Mesothelial cell of epicardium (in vitro differentiated cells): ENCODE measurements around the gene SDHB. TPM values are rescaled to one million over a fixed set of nuclear protein-coding genes. Genes with fewer than 3 reads are reported as not detected.

Source experiments
- DNase-seq, 2 experiments: peaks; one replicate each; pipeline ENCODE4 v3.0.0; 2021; ENCODE audit warnings: low spot score in 2 of 2; ENCODE audit not compliant: unreplicated experiment in 2 of 2
- H3K27ac Mint-ChIP-seq: 2 replicates; pipeline ENCODE4 v1.8.0; 2021; ENCODE audit warnings: mixed read lengths
- H3K27me3 Mint-ChIP-seq: 2 replicates; pipeline ENCODE4 v1.8.0; 2021; ENCODE audit warnings: low read depth, mixed read lengths
- H3K36me3 Mint-ChIP-seq: 2 replicates; pipeline ENCODE4 v1.8.0; 2021; ENCODE audit warnings: mixed read lengths
- H3K4me1 Mint-ChIP-seq: 2 replicates; pipeline ENCODE4 v1.8.0; 2021; ENCODE audit warnings: mixed read lengths
- H3K4me3 Mint-ChIP-seq: 2 replicates; pipeline ENCODE4 v1.8.0; 2021; ENCODE audit warnings: mild to moderate bottlenecking, moderate library complexity, mixed read lengths
- H3K9me3 Mint-ChIP-seq: 2 replicates; pipeline ENCODE4 v1.8.0; 2021; ENCODE audit warnings: mixed read lengths
- CTCF ChIP-seq: fragments of 200-600 bp; sonication (generic); IDR thresholded peaks from one replicate; pipeline ENCODE4 v1.5.0; 2021; ENCODE audit warnings: antibody characterized with exemption; ENCODE audit not compliant: unreplicated experiment
- total RNA-seq: library from RNA; stranded (reverse); gene quantifications from 3 replicates; pipeline ENCODE4 v1.2.1, GENCODE V29; 2021

Gene SDHB
- total RNA-seq, 1 donor from 2014 or later: 46.5 TPM

- Mint-ChIP-seq H3K27me3 (no peaks in the 10 kb centered on the region), H3K9me3 (no peaks in the 10 kb centered on the region), H3K27ac (no peak overlapping the region), H3K4me3 (no peak overlapping the region), H3K36me3 (no peaks in the 10 kb centered on the region), H3K4me1 (no peaks in the 10 kb centered on the region)
- no peak for DNase-seq
- TF ChIP-seq CTCF: no peak
Observed at GRCh38 chr1:17080880-17081279, 27.0 kb upstream of the SDHB start.

DNA sequence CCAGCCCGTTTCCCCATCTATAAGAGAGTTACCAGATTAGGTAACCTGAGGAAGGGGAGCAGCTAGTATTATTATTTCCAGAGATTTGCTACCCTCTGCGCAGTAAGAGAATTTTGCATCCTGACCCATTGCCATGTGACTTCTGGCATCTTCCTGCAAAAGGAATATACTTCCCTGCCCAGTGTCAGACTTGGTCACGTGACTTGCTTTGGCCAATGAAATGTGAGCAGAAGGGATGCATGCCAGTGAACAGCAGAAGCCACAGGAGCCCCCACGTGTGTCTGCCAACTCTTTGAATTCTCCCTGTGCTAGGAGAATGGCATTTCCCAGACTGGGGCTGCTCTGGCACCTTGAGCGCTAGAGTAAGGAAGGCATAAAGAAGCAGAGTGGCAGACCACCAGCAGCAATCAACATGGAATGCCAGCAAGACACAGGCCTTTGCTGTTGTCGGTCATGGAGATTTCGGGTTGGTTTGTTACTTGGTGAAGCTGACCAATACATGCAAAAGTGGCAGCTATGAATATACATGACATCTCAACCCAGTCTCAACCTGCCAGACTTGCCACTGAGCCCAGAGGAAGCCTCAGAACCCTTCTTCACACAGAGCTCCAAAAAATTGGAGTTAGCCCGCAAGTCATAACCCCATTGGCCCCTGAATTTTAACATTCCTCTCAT lies 26.4 kb upstream of the SDHB start:
- H3K27me3 Mint-ChIP-seq: no peaks in the 10 kb centered on the region
- no peaks in the 10 kb centered on the region for H3K36me3 Mint-ChIP-seq
- DNase-seq: no peak
- no peak overlapping the region for H3K4me3 Mint-ChIP-seq
- TF ChIP-seq CTCF: no peak
- no peak overlapping the region for H3K27ac Mint-ChIP-seq
- no peaks in the 10 kb centered on the region for H3K9me3 Mint-ChIP-seq
- no peaks in the 10 kb centered on the region for H3K4me1 Mint-ChIP-seq

DNA sequence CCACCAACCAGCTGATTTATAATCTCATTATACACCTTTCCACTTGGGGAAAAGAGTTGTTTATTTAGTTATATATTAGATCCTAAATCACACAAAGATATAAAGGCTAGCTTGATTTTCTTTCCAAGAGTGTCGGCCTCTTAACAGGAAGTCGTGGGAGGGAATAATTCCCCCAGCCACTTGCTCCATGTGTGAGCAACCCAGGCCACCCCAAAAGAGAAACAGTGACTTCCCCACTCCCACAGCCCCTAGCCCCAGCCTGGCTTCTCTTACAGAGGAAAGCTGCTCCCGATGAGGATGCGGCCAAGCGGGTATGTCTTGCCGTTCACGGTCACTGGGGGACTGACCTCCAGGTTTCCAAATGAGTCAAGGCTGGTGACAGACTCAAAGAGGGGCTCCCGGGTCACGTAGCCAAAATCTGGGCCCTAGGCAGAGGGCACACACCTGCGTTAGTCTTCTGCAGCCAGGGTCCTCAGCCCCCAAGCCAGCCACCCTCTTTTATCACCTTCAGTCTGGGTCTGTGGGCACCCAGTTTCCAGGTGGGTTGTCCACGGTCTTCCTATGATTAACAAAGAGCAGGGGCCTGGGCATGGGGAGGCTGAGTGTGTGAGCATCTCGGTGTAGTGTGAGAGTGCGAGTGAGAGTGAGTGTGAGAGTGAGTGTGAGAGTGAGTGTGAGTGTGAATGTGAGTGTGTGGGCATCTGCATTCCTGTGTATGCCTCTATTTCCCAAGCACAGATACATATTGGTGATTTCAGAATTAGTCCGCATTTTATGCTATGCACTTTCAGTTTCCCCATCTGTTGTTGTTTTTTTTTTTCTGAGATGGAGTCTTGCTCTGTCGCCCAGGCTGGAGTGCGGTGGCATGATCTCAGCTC lies 25.4 kb upstream of the SDHB start:
- Mint-ChIP-seq H3K27ac (no peak overlapping the region), H3K27me3 (no peaks in the 10 kb centered on the region), H3K4me3 (no peak overlapping the region), H3K4me1 (no peaks in the 10 kb centered on the region), H3K36me3 (no peaks in the 10 kb centered on the region), H3K9me3 (no peaks in the 10 kb centered on the region)
- no peak for TF ChIP-seq CTCF
- DNase-seq: no peak

DNA sequence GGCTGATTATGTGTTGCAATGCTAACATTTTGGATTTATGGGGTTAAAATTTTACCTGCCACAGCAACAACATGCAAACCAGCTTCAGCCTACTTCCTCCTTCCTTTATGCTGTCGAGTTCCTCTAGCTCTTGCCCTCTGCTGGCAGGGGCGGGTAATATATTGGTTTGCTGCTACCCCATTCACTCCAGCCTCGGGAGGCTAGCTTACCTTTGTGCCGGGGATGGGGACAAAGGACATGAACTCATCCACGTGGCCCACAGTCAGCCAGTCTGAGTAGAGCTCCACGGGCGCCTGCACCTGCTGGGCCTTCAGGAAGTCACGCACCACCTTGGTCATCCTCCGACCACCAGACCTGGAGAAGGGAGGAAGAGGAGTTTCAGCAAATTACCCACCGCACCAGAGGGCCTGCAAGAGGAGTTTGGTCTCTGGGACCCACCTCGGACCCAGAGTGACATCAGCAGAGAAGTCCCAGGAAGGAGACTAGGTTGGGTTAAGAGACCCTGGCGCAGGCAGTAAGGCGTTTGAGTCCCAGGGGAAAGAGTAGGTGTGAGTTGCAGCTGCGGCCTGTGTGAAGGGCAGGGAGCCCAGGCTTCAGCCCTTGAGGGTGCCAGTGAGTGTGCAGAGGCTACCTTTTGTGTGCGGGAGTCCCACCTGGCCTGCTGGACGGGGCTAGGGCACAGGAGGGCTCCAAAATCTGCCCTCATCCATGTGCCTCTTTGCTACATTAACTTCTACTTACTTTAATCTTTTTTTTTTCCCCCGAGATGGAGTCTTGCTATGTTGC lies 21.8 kb upstream of the SDHB start:
- Mint-ChIP-seq H3K36me3 (no peaks in the 10 kb centered on the region), H3K27ac (no peak overlapping the region), H3K27me3 (no peaks in the 10 kb centered on the region), H3K9me3 (no peaks in the 10 kb centered on the region), H3K4me1 (no peaks in the 10 kb centered on the region), H3K4me3 (no peak overlapping the region)
- TF ChIP-seq CTCF: no peak
- no peak for DNase-seq

- no peak for TF ChIP-seq CTCF
- Mint-ChIP-seq H3K36me3 (no peaks in the 10 kb centered on the region), H3K27ac (no peak overlapping the region), H3K4me3 (no peak overlapping the region), H3K9me3 (no peaks in the 10 kb centered on the region), H3K4me1 (no peaks in the 10 kb centered on the region), H3K27me3 (no peaks in the 10 kb centered on the region)
- DNase-seq: no peak
Observed at GRCh38 chr1:17071794-17072193, 18.0 kb upstream of the SDHB start.
